ENCODE data around the gene CCDC121.

CCDC121 gene

GRCh38 chr2:27591745-27592144, 37.1 kb downstream of the CCDC121 start:
- H3K9me3 ChIP-seq (ENCODE audit: control insufficient read depth, insufficient read depth, low read length): peaks cover 7% of the 10 kb centered on the region; the same call in 1 of the 2 replicates
- peaks cover 100% of the 10 kb centered on the region for H3K79me2 ChIP-seq (ENCODE audit: control insufficient read depth, low read length)
- peaks cover 28% of the 10 kb centered on the region for H3K36me3 ChIP-seq (ENCODE audit: control insufficient read depth, low read length)
- TF ChIP-seq EZH2phosphoT487 (IDR thresholded peaks at IDR 0.05; ENCODE audit: borderline replicate concordance, low read length) (no peak), CTCF (IDR thresholded peaks at IDR 0.05; ENCODE audit: low read depth, low read length, poor library complexity, severe bottlenecking) (no peak)
- H3K4me3 ChIP-seq (ENCODE audit: low read length): no peak overlapping the region
- no peak overlapping the region for H3K27ac ChIP-seq (ENCODE audit: low read depth, low read length)
- no peak overlapping the region for H3K4me2 ChIP-seq (ENCODE audit: low read length)
- H4K20me1 ChIP-seq (ENCODE audit: control insufficient read depth, insufficient read depth, low read depth, low read length): 0 out of 2 replicates have a peak, but pooled peaks cover 2% of the 10 kb centered on the region
- no peaks in the 10 kb centered on the region for H3F3A ChIP-seq (ENCODE audit: control insufficient read depth, insufficient read depth)
- H3K27me3 ChIP-seq (ENCODE audit: control insufficient read depth, low read length): no peaks in the 10 kb centered on the region
- H3K4me1 ChIP-seq (ENCODE audit: control insufficient read depth, low read length): no peaks in the 10 kb centered on the region
- H3K9me2 ChIP-seq (replicated peaks; ENCODE audit: control insufficient read depth, low read length): no peaks in the 10 kb centered on the region

- Histone ChIP-seq H3K27me3 (ENCODE audit: control insufficient read depth, low read length) (no peaks in the 10 kb centered on the region), H3K4me2 (ENCODE audit: low read length) (no peak overlapping the region), H3K4me3 (ENCODE audit: low read length) (no peak overlapping the region), H3K27ac (ENCODE audit: low read depth, low read length) (no peak overlapping the region), H3K9me2 (replicated peaks; ENCODE audit: control insufficient read depth, low read length) (no peaks in the 10 kb centered on the region), H3K79me2 (ENCODE audit: control insufficient read depth, low read length) (peaks cover 100% of the 10 kb centered on the region), H4K20me1 (ENCODE audit: control insufficient read depth, insufficient read depth, low read depth, low read length) (no peaks in the 10 kb centered on the region; the same call in 1 of the 2 replicates), H3K36me3 (ENCODE audit: control insufficient read depth, low read length) (peaks cover 36% of the 10 kb centered on the region), H3K9me3 (ENCODE audit: control insufficient read depth, insufficient read depth, low read length) (0 out of 2 replicates have a peak, but pooled peaks cover under 1% of the 10 kb centered on the region), H3F3A (ENCODE audit: control insufficient read depth, insufficient read depth) (no peaks in the 10 kb centered on the region), H3K4me1 (ENCODE audit: control insufficient read depth, low read length) (peaks cover 20% of the 10 kb centered on the region)
- no peak for TF ChIP-seq CTCF (IDR thresholded peaks at IDR 0.05; ENCODE audit: low read depth, low read length, poor library complexity, severe bottlenecking)
- TF ChIP-seq EZH2phosphoT487 (IDR thresholded peaks at IDR 0.05; ENCODE audit: borderline replicate concordance, low read length): no peak
These were observed 40.5 kb downstream of the CCDC121 start for GRCh38 chr2:27588308-27588707.

- Histone ChIP-seq H3K27me3 (ENCODE audit: control insufficient read depth, low read length) (no peaks in the 10 kb centered on the region), H3K9me2 (replicated peaks; ENCODE audit: control insufficient read depth, low read length) (no peaks in the 10 kb centered on the region), H3K9me3 (ENCODE audit: control insufficient read depth, insufficient read depth, low read length) (no peaks in the 10 kb centered on the region), H3K4me1 (ENCODE audit: control insufficient read depth, low read length) (peaks cover 27% of the 10 kb centered on the region), H3K4me2 (ENCODE audit: low read length) (no peak overlapping the region), H3F3A (ENCODE audit: control insufficient read depth, insufficient read depth) (no peaks in the 10 kb centered on the region), H3K79me2 (ENCODE audit: control insufficient read depth, low read length) (peaks cover 92% of the 10 kb centered on the region), H3K4me3 (ENCODE audit: low read length) (no peak overlapping the region), H4K20me1 (ENCODE audit: control insufficient read depth, insufficient read depth, low read depth, low read length) (no peaks in the 10 kb centered on the region; the same call in 1 of the 2 replicates), H3K36me3 (ENCODE audit: control insufficient read depth, low read length) (peaks cover 34% of the 10 kb centered on the region; the same call in 1 of the 2 replicates), H3K27ac (ENCODE audit: low read depth, low read length) (no peak overlapping the region)
- no peak for TF ChIP-seq EZH2phosphoT487 (IDR thresholded peaks at IDR 0.05; ENCODE audit: borderline replicate concordance, low read length)
- no peak for TF ChIP-seq CTCF (IDR thresholded peaks at IDR 0.05; ENCODE audit: low read depth, low read length, poor library complexity, severe bottlenecking)
These were observed 41.8 kb downstream of the CCDC121 start for GRCh38 chr2:27587025-27587424.
